Lower lobe of right lung (tissue), 2 donors: ENCODE results near the gene HYI. TPM values are rescaled to one million over a fixed set of nuclear protein-coding genes. Genes with fewer than 3 reads are reported as not detected.

Source experiments
- ATAC-seq, 2 donors: fragments of 200-7000 bp; cut with Tn5 transposase; one replicate each; pipeline ENCODE4 v1.9.1; 2020 to 2022; ENCODE audit warnings: mild to moderate bottlenecking in 2 of 2, moderate library complexity in 2 of 2
- DNase-seq: peaks from one replicate; pipeline ENCODE4 v3.0.0-alpha.2; 2020
- H3K27ac ChIP-seq: fragments of 200-600 bp; one replicate; pipeline ENCODE4 v1.8.0; 2022
- H3K27me3 ChIP-seq: fragments of 200-600 bp; one replicate; pipeline ENCODE4 v1.8.0; 2022; ENCODE audit warnings: low read depth
- H3K36me3 ChIP-seq: fragments of 200-600 bp; one replicate; pipeline ENCODE4 v1.8.0; 2022; ENCODE audit warnings: mild to moderate bottlenecking
- H3K4me1 ChIP-seq: fragments of 200-600 bp; one replicate; pipeline ENCODE4 v1.8.0; 2022
- H3K4me3 ChIP-seq: fragments of 200-600 bp; one replicate; pipeline ENCODE4 v1.8.0; 2022; ENCODE audit warnings: mild to moderate bottlenecking
- H3K9me3 ChIP-seq: fragments of 200-600 bp; one replicate; pipeline ENCODE4 v1.8.0; 2022
- CTCF ChIP-seq: fragments of 200-600 bp; IDR thresholded peaks from one replicate; pipeline ENCODE4 v1.8.0; 2022; ENCODE audit warnings: antibody characterized with exemption, mild to moderate bottlenecking
- intact Hi-C: fragments of 100-400 bp; cut with DNase I; formaldehyde crosslinking; loops from one replicate; pipeline ENCODE4 v1.11.0; 2022
- total RNA-seq: library from RNA; stranded (reverse); fragmentation: NEBNext Ultra II Directional; extraction: Animal tissue kit (Norgen Biotek cat#: 25700); gene quantifications from one replicate; pipeline ENCODE4 v1.2.1, GENCODE V29; 2021
- donor health status: DM: no; HTN: yes; CAD: no; lungs with severe emphysema.

Gene HYI
- total RNA-seq, 1 donor from 2014 or later = 67.7 TPM

- no peaks in the 10 kb centered on the region for H3K9me3 ChIP-seq
- H3K4me1 ChIP-seq = no peaks in the 10 kb centered on the region
- no peaks in the 10 kb centered on the region for H3K27me3 ChIP-seq
- TF ChIP-seq CTCF = no peak
- H3K4me3 ChIP-seq = no peak overlapping the region
- no peak overlapping the region for H3K27ac ChIP-seq
- peaks cover 93% of the 10 kb centered on the region for H3K36me3 ChIP-seq
- ATAC-seq = peak; percentile 14 to 46
- no peak for DNase-seq
- intact Hi-C loops = no loop called here
These were observed 29.8 kb downstream of the HYI start for GRCh38 chr1:43423672-43424550.

DNA sequence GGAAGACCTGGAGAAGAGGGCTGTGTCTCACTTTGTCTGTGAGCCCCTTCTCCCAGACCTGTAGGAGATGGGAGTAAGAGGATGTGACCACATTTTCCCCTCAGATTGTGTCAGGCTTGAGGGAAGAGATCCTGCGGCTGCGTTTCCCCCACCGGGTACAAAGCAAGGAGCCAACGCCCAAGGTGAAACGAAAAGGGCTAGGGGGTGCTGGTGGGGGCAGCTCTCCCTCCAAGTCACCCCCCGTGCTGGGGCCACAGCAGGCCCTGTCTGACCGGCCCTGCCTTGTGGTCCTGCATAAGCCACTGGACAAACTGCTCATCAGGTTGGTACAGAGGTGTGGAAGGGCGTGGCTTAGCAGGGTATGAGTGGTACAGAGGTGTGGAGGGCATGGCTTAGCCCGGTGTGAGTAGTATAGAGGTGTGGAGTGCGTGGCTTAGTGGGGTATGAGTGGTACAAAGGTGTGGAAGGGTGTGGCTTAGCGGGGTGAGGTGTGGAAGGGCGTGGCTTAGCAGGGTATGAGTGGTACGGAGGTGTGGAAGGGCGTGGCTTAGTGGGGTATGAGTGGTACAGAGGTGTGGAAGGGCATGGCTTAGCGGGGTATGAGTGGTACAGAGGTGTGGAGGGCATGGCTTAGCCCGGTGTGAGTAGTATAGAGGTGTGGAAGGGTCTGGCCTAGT, 30.6 kb downstream of the HYI start:
- Histone ChIP-seq H3K36me3 (peaks cover 93% of the 10 kb centered on the region), H3K27ac (no peak overlapping the region), H3K9me3 (no peaks in the 10 kb centered on the region), H3K27me3 (no peaks in the 10 kb centered on the region), H3K4me3 (no peak overlapping the region), H3K4me1 (no peaks in the 10 kb centered on the region)
- intact Hi-C loops = no loop called here
- DNase-seq (no peak), ATAC-seq (no peak)
- no peak for TF ChIP-seq CTCF

- Histone ChIP-seq H3K4me3 (no peak overlapping the region), H3K27ac (no peak overlapping the region), H3K36me3 (peaks cover 93% of the 10 kb centered on the region), H3K27me3 (no peaks in the 10 kb centered on the region), H3K4me1 (no peaks in the 10 kb centered on the region), H3K9me3 (no peaks in the 10 kb centered on the region)
- DNase-seq = no peak
- TF ChIP-seq CTCF = no peak
- ATAC-seq = no peak
- intact Hi-C loops = no loop called here
These were observed 31.6 kb downstream of the HYI start for GRCh38 chr1:43421976-43422750.

DNA sequence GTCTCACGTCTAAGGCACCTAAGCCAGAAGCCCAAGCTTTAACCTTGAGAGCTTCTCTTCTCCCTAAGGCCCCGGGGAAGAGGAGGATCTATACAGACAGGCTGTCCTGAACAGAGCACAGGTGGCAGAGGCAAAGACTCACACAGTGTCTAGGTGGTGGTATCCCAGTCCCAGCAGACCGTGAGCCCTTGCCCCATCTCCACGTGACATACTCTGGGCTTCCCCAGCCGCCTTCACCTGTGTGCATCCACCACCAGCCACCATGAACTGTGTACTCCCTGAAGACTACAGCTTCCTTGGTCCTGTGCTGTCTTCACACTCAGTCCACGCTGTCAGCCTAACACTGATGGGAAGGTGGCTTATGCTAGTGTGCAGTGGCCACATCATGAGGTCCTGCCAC, 32.3 kb downstream of the HYI start:
- H3K4me1 ChIP-seq = no peaks in the 10 kb centered on the region
- no peak overlapping the region for H3K4me3 ChIP-seq
- H3K27me3 ChIP-seq = no peaks in the 10 kb centered on the region
- H3K9me3 ChIP-seq = no peaks in the 10 kb centered on the region
- intact Hi-C loops = no loop called here
- ATAC-seq = no peak
- DNase-seq = no peak
- H3K36me3 ChIP-seq = peaks cover 93% of the 10 kb centered on the region
- H3K27ac ChIP-seq = no peak overlapping the region
- TF ChIP-seq CTCF = no peak

- ATAC-seq = no peak
- DNase-seq = no peak
- no peaks in the 10 kb centered on the region for H3K9me3 ChIP-seq
- H3K27me3 ChIP-seq = no peaks in the 10 kb centered on the region
- no peak for TF ChIP-seq CTCF
- H3K36me3 ChIP-seq = peaks cover 93% of the 10 kb centered on the region
- H3K4me3 ChIP-seq = no peak overlapping the region
- H3K27ac ChIP-seq = no peak overlapping the region
- intact Hi-C loops = no loop called here
- no peaks in the 10 kb centered on the region for H3K4me1 ChIP-seq
These were observed 32.9 kb downstream of the HYI start for GRCh38 chr1:43420874-43421273.
